ENCODE data around the gene RBM38.
A peak's percentile ranks its signal among the peaks of the same experiment; 100 is the strongest.

Gene RBM38

GRCh38 chr20:57391439-57392301 is 474 bp downstream of the RBM38 start:
- peak in 3 of 14 donors; percentile 9 to 46 (median 42) for DNase-seq

GRCh38 chr20:57392512-57393271 is 1.5 kb downstream of the RBM38 start:
- peak in 8 of 14 donors; percentile 10 to 66 (median 50) for DNase-seq

GRCh38 chr20:57393321-57394120 is 2.3 kb downstream of the RBM38 start:
- peak in 1 of 14 donors; percentile 30 for DNase-seq

GRCh38 chr20:57394121-57395082 is 3.2 kb downstream of the RBM38 start:
- DNase-seq, result peak in 4 of 14 donors; percentile 14 to 42 (median 23)

- DNase-seq, result peak in 13 of 14 donors; percentile 68 to 98 (median 88)
Observed at GRCh38 chr20:57395111-57395966, 4.1 kb downstream of the RBM38 start.

GRCh38 chr20:57396212-57396983 is 5.2 kb downstream of the RBM38 start:
- no peak for DNase-seq

GRCh38 chr20:57396984-57397692 is 5.9 kb downstream of the RBM38 start:
- no peak for DNase-seq

GRCh38 chr20:57397693-57398108 is 6.5 kb downstream of the RBM38 start:
- DNase-seq, result peak in 1 of 14 donors; percentile 7

GRCh38 chr20:57398231-57398821 is 7.1 kb downstream of the RBM38 start:
- DNase-seq, result peak in 3 of 14 donors; percentile 15 to 40 (median 38)

- peak in 4 of 14 donors; percentile 11 to 40 (median 34) for DNase-seq
Observed at GRCh38 chr20:57398901-57399535, 7.8 kb downstream of the RBM38 start.

- DNase-seq, result peak in 3 of 14 donors; percentile 17 to 38 (median 22)
Observed at GRCh38 chr20:57399587-57400155, 8.5 kb downstream of the RBM38 start.

- no peak for DNase-seq
Observed at GRCh38 chr20:57400231-57400701, 9.1 kb downstream of the RBM38 start.

GRCh38 chr20:57400821-57401564 is 9.8 kb downstream of the RBM38 start:
- no peak for DNase-seq

- DNase-seq, result no peak
Observed at GRCh38 chr20:57401565-57401918, 10.3 kb downstream of the RBM38 start.

GRCh38 chr20:57402206-57403125 is 11.3 kb downstream of the RBM38 start:
- DNase-seq, result no peak
